HG03442 (cell line): Measurements from ENCODE around the gene PSEN1.

Source experiments
- ATAC-seq: cut with Tn5 transposase; IDR thresholded peaks from one replicate; pipeline ENCODE4 v1.9.1; 2021; ENCODE audit warnings: mild to moderate bottlenecking, moderate library complexity; ENCODE audit not compliant: unreplicated experiment

The PSEN1 gene

GRCh38 chr14:73136387-73137225 is at the start of gene PSEN1:
TSS of gene PSEN1 (plus strand) at chr14:73136507. CDS start at chr14:73148020, 11,513 bp downstream.
- ATAC-seq: peak; percentile 84

GRCh38 chr14:73091044-73091443 is 45.3 kb upstream of the PSEN1 start:
- no peak for ATAC-seq

GRCh38 chr14:73097421-73097820 is 38.9 kb upstream of the PSEN1 start:
- ATAC-seq: no peak

GRCh38 chr14:73100334-73100733 is 36.0 kb upstream of the PSEN1 start:
- no peak for ATAC-seq

GRCh38 chr14:73102806-73103497 is 33.4 kb upstream of the PSEN1 start:
- no peak for ATAC-seq

- no peak for ATAC-seq
These were observed 31.3 kb upstream of the PSEN1 start for GRCh38 chr14:73105050-73105449.

GRCh38 chr14:73105727-73106126 is 30.6 kb upstream of the PSEN1 start:
- ATAC-seq: no peak

- no peak for ATAC-seq
These were observed 20.1 kb upstream of the PSEN1 start for GRCh38 chr14:73116079-73116665.

- no peak for ATAC-seq
These were observed 12.0 kb upstream of the PSEN1 start for GRCh38 chr14:73124180-73124894.

GRCh38 chr14:73125169-73125588 is 11.1 kb upstream of the PSEN1 start:
- no peak for ATAC-seq

GRCh38 chr14:73125746-73126145 is 10.6 kb upstream of the PSEN1 start:
- no peak for ATAC-seq

GRCh38 chr14:73133795-73134194 is 2.5 kb upstream of the PSEN1 start:
- ATAC-seq: no peak

- ATAC-seq: no peak
These were observed 271 bp upstream of the PSEN1 start for GRCh38 chr14:73136085-73136386.

- ATAC-seq: no peak
These were observed 4.6 kb downstream of the PSEN1 start for GRCh38 chr14:73140811-73141323.

- ATAC-seq: no peak
These were observed 5.9 kb downstream of the PSEN1 start for GRCh38 chr14:73142216-73142615.

- ATAC-seq: no peak
These were observed 6.7 kb downstream of the PSEN1 start for GRCh38 chr14:73143003-73143402.

- no peak for ATAC-seq
These were observed 7.3 kb downstream of the PSEN1 start for GRCh38 chr14:73143617-73144016.

- no peak for ATAC-seq
These were observed 9.1 kb downstream of the PSEN1 start for GRCh38 chr14:73145371-73145770.

GRCh38 chr14:73146111-73146510 is 9.8 kb downstream of the PSEN1 start:
- no peak for ATAC-seq

GRCh38 chr14:73149753-73150152 is 13.4 kb downstream of the PSEN1 start:
- ATAC-seq: no peak

- ATAC-seq: no peak
These were observed 17.0 kb downstream of the PSEN1 start for GRCh38 chr14:73153272-73153671.
